Pancreas (tissue), 10 donors: ENCODE data around the gene ZFYVE1. TPM values are rescaled to one million over a fixed set of nuclear protein-coding genes. Genes with fewer than 3 reads are reported as not detected.

Experiments
- ATAC-seq, 4 donors: fragments of 200-7000 bp; cut with Tn5 transposase; one replicate each; pipeline versions ENCODE4 v1.8.0 to v1.9.1; 2020; ENCODE audit warnings: mild to moderate bottlenecking in 4 of 4, moderate library complexity in 4 of 4
- DNase-seq, 6 donors: peaks; one replicate each; pipeline ENCODE4 v3.0.0-alpha.2; 2020
- FAIRE-seq: peaks from 2 replicates; lab custom pipeline; 2012; peaks lifted over from hg19 to GRCh38; lab: Jason Lieb, UNC
- H3K27ac ChIP-seq, 4 donors: fragments of 200-600 bp; sonication (generic); 1 replicate in 3 of 4; 2 replicates in 1 of 4; pipeline versions ENCODE4 v1.5.0 to v1.8.0; 2020
- H3K27me3 ChIP-seq, 4 donors: fragments of 200-600 bp; one replicate each; pipeline ENCODE4 v1.8.0; 2021
- H3K36me3 ChIP-seq, 3 donors: fragments of 200-600 bp; sonication (generic) in 1 of 3; one replicate each; pipeline versions ENCODE4 v1.5.0 to v1.8.0; 2020 to 2021
- H3K4me1 ChIP-seq, 3 donors: fragments of 200-600 bp; one replicate each; pipeline ENCODE4 v1.8.0; 2021
- H3K4me3 ChIP-seq, 4 donors: fragments of 200-600 bp; sonication (generic) in 2 of 4; one replicate each; pipeline versions ENCODE4 v1.5.0 to v1.8.0; 2020 to 2021
- H3K9me3 ChIP-seq, 4 donors: fragments of 200-600 bp; one replicate each; pipeline ENCODE4 v1.8.0; 2021
- CTCF ChIP-seq, 4 donors: fragments of 200-600 bp; sonication (generic) in 3 of 4; IDR thresholded peaks; one replicate each; pipeline versions ENCODE4 v1.5.0 to v1.8.0; 2021; ENCODE audit warnings: antibody characterized with exemption in 4 of 4
- WGBS, 2 donors: extraction: QIAGEN DNeasy Blood & Tissue Kit; methylation state at CpG; one replicate each; pipeline ENCODE4 v1.1.7; 2013; 5-methylcytosine and 5-hydroxymethylcytosine counted together
- intact Hi-C, 3 donors: fragments of 100-400 bp; cut with DNase I; formaldehyde crosslinking; loops; one replicate each; pipeline versions ENCODE4 v1.11.1 to v1.14.2; 2022
- polyA plus RNA-seq, 2 donors: library from polyadenylated mRNA; stranded (reverse); fragments of 200-250 nt; gene quantifications; one replicate each; pipeline ENCODE4 v1.2.3, GENCODE V29; 2013
- total RNA-seq, 6 donors: library from RNA; stranded (reverse); fragmentation: NEBNext Ultra II Directional in 4 of 6; extraction: Animal tissue kit (Norgen Biotek cat#: 25700) in 4 of 6; gene quantifications; one replicate each; pipeline versions ENCODE4 v1.2.1 to v1.2.4, GENCODE V29; 2021 to 2023
- donor health status: healthy with polysubstance abuse.
- donor health status: DM: no; HTN: no; CAD: no; lungs with moderate emphysema.
- donor health status: DM: no; HTN: no; CAD: no.
- donor health status: control.
- donor health status: control.
- donor health status: Bipolar disorder and iron deficiency.
- donor health status: DM: yes; HTN: yes; CAD: no.
- donor health status: DM: no; HTN: no; CAD: no.
- donor health status: DM: no; HTN: no; CAD: no.
- donor health status: DM: yes; HTN: yes; CAD: no.

ZFYVE1 gene
- total and polyA plus RNA-seq, 8 donors: 3.1 to 13.8 (median 6.7) TPM

DNA sequence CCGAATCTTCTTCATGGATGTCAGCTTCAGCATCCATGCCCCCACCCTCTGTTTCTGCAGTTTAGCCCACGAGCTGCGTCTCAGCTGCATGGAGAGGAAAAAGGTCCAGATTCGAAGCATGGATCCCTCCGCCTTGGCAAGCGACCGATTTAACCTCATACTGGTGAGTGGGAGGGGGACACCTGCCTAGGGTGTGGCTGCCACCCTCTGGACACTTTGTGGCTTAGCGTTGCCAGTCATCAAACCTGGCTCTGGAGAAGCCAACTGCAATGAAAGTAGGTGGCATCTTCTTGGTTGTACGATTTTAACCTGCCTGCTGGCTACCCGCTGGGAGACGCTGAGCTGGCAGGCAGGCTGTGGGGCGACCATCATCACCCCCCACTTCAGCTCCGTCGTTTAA lies 84.0 kb downstream of the ZFYVE1 start:
- TF ChIP-seq CTCF (IDR thresholded peaks at IDR 0.05): no peak

DNA sequence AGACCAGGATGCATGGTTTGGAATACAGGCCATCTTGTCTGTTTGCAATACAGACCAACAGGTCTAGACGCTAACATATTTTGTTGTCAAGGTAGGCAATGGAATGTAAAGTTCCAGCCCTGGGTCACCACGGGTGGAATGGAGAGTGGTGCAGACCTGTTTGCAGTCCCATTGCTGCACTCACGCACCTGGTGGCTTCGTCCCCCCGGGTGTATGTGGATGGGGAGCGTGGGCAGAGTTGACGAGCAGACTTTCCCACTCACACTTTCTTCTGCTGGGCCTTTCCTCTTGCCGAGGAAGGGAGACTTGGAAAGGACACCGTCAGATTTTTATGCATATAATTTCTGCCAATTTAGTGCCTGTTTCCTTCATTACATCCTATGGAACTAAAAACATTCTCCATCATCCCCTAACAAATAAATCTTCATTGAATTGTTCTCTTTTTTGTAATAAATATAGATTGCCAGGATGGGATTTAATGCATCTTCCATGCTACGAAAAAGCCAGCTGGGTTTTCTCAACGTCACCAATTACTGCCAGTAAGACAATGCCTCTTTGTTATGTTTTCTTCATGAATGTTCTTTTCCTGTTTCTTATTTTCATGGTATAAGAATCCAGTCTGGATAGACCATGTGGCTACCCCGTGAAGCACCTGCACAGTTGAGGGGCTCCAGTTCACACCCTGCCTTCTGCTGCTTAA lies 85.5 kb downstream of the ZFYVE1 start:
- no peaks in the 10 kb centered on the region for H3K4me1 ChIP-seq
- DNase-seq (no peak), ATAC-seq (no peak), FAIRE-seq (no peak)
- no peaks in the 10 kb centered on the region for H3K27me3 ChIP-seq
- H3K9me3 ChIP-seq: no peaks in the 10 kb centered on the region
- no peak for TF ChIP-seq CTCF (IDR thresholded peaks at IDR 0.05)
- H3K27ac ChIP-seq: no peak overlapping the region
- H3K4me3 ChIP-seq: no peak overlapping the region
- 83 to 87% methylated on average over 12 of the region's 12 CpGs for WGBS, 2 donors
- intact Hi-C loops: no loop called here
- peaks cover 0 to 31% (median 11%) of the 10 kb centered on the region in 3 donors for H3K36me3 ChIP-seq

More for the DNA sequence above, 84.0 kb downstream of the ZFYVE1 start:
- Histone ChIP-seq H3K4me1 (no peaks in the 10 kb centered on the region), H3K9me3 (no peaks in the 10 kb centered on the region), H3K36me3 (peaks cover 0 to 31% (median 11%) of the 10 kb centered on the region in 3 donors), H3K27ac (no peak overlapping the region), H3K27me3 (no peaks in the 10 kb centered on the region), H3K4me3 (no peak overlapping the region)
- FAIRE-seq: no peak
- no peak for ATAC-seq
- DNase-seq: no peak
- intact Hi-C loops: no loop called here
- WGBS, 2 donors: 89 to 96% methylated on average over 14 of the region's 14 CpGs

DNA sequence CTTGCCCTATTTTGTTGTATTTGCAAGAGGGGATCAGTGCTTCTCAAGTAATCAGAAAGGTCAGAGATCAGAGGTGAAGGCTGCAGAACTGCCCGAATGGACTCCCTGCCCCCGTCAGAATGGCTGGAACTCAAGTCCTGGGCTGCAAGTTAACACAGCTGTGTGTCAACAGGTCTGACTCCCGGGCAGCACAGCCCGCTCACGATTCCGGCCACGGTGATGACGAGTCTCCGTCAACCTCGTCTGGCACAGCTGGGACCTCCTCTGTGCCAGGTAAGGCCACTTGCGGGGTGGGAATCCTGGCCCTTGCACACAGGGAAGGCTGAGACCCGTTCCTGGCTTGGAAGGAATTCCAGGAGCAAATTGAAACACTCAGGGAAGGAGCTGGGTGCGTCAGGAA lies 87.3 kb downstream of the ZFYVE1 start:
- no peaks in the 10 kb centered on the region for H3K4me1 ChIP-seq
- intact Hi-C loops: no loop called here
- 57 to 75% methylated on average over 13 of the region's 13 CpGs for WGBS, 2 donors
- H3K27ac ChIP-seq: no peak overlapping the region
- H3K36me3 ChIP-seq: peaks cover 0 to 31% (median 11%) of the 10 kb centered on the region in 3 donors
- ATAC-seq (no peak), DNase-seq (no peak), FAIRE-seq (no peak)
- H3K9me3 ChIP-seq: no peaks in the 10 kb centered on the region
- no peak overlapping the region for H3K4me3 ChIP-seq
- no peak for TF ChIP-seq CTCF (IDR thresholded peaks at IDR 0.05)
- no peaks in the 10 kb centered on the region for H3K27me3 ChIP-seq

DNA sequence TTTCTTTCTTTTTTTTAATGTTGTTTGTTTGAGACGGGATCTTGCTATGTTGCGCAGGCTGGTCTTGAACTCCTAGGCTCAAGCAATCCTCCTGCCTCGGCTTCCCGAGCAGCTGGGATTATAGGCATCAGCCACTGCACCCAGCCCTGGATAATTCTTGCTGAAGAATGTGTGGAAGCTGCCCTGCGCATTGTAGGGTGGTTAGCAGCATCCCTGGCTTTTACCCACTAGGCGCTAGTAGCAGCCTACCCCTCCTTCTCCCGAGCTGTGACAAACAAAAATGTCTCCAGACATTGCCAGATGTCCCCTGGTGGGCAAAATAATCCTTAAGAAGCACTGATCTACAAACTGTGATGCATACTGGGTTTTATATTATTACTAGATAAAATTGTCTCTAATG lies 94.0 kb downstream of the ZFYVE1 start:
- Histone ChIP-seq H3K36me3 (no peaks in the 10 kb centered on the region), H3K27ac (no peak overlapping the region), H3K4me1 (no peaks in the 10 kb centered on the region), H3K27me3 (no peaks in the 10 kb centered on the region), H3K4me3 (no peak overlapping the region), H3K9me3 (no peaks in the 10 kb centered on the region)
- FAIRE-seq (no peak), DNase-seq (no peak), ATAC-seq (no peak)
- no peak for TF ChIP-seq CTCF (IDR thresholded peaks at IDR 0.05)
- intact Hi-C loops: no loop called here
- 95% methylated on average over 7 of the region's 7 CpGs for WGBS, 2 donors
